Urothelium cell line (cell line): ENCODE data around the gene RCAN1.
A peak's percentile ranks its signal among the peaks of the same experiment; 100 is the strongest.
"Not testable (repeated sequence)": the region's sequence is repeated elsewhere in the genome, so short reads cannot be mapped to it uniquely, and the experiment has no call there.

Experiments used
- DNase-seq: peaks from one replicate; pipeline ENCODE4 v3.0.0; 2011; ENCODE audit warnings: low spot score, mixed read lengths
- FAIRE-seq: peaks from 2 replicates; lab custom pipeline; 2011; peaks lifted over from hg19 to GRCh38; lab: Jason Lieb, UNC

RCAN1 gene

DNA sequence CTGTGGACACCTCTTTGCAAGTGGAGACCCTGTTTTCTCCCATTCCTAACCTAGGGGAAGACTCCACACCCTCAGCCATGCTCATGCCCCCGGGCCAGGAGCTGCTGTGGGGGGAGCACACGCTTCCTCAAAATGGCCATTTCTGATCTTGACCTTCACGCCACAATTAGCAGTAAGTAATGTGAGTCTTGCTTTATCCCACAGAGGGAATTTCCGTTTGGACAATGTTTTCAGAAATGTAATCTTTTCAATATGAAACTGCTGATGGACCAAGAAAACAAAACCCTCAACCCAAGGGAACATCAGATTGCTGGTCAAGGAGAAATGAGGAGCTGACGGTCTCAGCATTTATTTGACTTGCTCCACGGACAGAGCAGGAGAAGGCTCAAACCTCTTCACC, 94.6 kb downstream of the RCAN1 start:
- FAIRE-seq (no peak), DNase-seq (no peak)

DNA sequence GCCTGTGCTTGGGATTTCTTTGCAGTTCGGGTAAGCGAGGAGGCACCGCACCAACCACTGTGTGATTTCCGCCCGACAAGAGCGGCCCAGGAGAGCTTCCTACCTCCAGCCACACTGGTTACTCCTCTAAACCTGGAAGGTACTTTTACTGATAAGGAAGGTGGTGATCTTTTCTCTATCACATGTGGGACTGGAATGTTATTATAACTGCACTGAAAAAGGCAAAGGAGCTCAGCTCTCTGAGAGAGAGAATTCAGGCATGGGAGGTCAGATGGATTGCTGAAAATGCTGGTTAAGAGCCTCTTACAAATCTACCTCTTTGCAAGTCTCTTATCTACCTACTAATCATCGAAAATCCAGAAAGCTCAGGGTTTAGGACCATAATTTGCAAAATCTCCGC, 95.2 kb downstream of the RCAN1 start:
- DNase-seq = no peak
- FAIRE-seq = no peak

- DNase-seq (no peak), FAIRE-seq (no peak)
Measured at GRCh38 chr21:34519016-34519415, 95.9 kb downstream of the RCAN1 start.

DNA sequence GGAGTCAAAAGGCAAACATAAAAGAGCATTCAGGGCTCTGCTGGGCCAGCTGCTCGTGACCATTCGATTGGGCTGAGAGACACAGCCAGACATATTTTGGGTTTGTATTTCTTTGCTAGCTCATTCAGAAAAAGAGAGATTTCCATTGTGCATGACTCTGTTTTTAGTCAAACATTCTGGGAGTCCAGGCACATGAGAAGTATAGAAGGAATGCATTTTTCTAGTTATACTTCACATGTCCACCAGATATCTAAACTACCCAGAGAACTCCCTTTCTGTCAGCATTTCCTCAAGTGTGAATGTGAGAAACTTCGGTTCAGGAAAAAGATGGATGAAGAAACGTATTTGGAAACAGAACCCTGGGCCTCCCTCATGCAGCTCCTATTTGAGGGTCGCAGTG, 96.6 kb downstream of the RCAN1 start:
- FAIRE-seq (no peak), DNase-seq (no peak)

- FAIRE-seq (no peak), DNase-seq (no peak)
Measured at GRCh38 chr21:34517491-34518245, 97.2 kb downstream of the RCAN1 start.

GRCh38 chr21:34517039-34517438, 97.9 kb downstream of the RCAN1 start:
- no peak for FAIRE-seq
- no peak for DNase-seq

GRCh38 chr21:34514576-34515115, 100.3 kb downstream of the RCAN1 start:
- DNase-seq (no peak), FAIRE-seq (no peak)

GRCh38 chr21:34513129-34513675, 101.7 kb downstream of the RCAN1 start:
- no peak for DNase-seq
- no peak for FAIRE-seq

- DNase-seq = no peak
- FAIRE-seq = no peak
Measured at GRCh38 chr21:34511787-34512455, 103.0 kb downstream of the RCAN1 start, which contains the start of gene KCNE1. TSS of gene KCNE1 (minus strand) at chr21:34512210. CDS start at chr21:34449634, 62,576 bp downstream.

- FAIRE-seq (no peak), DNase-seq (no peak)
Measured at GRCh38 chr21:34511181-34511580, 103.7 kb downstream of the RCAN1 start.

DNA sequence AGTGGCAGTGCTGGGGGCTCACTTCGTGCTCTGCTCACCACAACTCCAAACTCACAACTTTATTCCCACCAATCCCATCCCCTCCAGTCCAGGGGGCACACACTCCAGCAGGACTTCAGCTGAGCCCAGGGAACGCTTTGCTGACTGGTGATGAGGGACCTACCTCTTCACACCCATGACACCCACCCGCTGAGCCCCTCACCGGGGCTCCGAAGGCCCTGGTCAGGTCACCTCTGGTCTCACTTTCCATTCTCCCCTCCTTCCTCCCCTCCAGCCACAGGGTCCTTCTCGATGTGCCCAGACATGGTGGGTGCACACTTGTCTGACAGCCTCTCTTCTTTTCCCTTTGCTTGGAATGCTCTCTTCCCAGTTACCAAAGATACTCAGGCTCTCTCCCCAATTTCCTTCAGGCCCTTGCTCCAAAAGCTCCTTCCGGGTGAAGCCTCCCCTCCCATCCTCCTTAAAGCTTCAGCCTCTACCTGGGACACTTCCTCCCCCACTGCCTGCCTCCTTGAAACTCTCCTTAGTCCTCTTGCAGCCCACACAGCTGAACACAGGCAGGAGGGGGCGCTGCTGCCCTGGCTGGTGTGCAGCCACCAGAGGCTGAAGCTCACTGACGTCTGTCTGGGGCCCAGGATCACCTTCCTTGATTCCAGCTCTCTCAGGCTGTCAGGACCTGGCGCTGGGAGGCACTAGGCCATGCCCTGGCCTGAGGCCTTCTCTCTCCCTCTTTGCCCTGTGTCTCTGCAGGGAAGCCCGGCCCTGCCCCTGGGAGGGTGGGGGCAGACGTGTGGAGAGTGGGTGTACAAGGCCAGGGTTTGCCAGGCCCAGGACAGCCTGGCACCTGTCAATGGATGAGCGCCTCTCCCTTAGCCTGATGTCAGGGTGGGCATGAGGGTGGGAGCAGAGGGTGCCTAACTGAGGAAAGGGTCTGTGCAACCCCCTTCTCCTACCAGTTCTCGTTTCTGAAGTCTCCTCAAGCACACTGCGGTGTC, 104.5 kb downstream of the RCAN1 start:
- no peak for FAIRE-seq

DNA sequence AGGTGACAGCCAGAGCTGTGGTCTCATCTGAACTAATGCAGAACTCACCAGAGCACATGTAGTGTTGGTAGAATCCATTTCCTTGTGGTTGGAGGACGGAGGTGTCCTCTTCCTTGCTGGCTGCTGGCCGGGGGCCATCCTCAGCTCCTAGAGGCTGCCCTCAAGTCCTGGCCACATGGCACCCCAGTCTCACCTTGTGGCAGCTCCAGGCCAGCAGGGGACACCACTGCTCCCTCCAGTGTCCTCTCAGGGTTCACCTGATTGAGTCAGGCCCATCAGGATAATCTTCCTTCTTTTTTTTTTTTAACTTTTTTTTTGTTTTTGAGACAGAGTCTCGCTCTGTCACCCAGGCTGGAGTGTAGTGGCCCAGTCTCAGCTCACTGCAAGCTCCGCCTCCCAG, 105.8 kb downstream of the RCAN1 start:
- FAIRE-seq (no peak), DNase-seq (no peak)

More for the DNA sequence above, 104.5 kb downstream of the RCAN1 start:
- DNase-seq = peak; percentile 23

DNA sequence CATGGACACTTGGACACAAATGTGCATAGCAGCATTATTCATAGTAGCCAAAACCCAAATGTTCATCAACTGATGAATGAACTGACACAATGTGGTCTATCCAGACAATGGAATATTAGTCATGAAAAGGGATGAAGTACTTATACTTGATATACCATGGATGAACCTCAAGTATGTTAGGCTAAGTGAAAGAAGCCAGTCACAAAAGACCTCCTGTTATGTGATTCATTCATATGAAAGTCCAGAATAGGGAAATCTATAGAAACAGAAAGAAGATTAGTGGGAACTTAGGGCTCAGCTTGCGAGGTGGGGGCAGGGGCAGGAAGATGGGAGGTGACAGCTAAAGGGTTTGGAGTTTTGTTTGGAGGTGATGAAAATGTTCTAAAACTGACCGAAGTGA, 110.3 kb downstream of the RCAN1 start:
- DNase-seq = no peak
- no peak for FAIRE-seq

DNA sequence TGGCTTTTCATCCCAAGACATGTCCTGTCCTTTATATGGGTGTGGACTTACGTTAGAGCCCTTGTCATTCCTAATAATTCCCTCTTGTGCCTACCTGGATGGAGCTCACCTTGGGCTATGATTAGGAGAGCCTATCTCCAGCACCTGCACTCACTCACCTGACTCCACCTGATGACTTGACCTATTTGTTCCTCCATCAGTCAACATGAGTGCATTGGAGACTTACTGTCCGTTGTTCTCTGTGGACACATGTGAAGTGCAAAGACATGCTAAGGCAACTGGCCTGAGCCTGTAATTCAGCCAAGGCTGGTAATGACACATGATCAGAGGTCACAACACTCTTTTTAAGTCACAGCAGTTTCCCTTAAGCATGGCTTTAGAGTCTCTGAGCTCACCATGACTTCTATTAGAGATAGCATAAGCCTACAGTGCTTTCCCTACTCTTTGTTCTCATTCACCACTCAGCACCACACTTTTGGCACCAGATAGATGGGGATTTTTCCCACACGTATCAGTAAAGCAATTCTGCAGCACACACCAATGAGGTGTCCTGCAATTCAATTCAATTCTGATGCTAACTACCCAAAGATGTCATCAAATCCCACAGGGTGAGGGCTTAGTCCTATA, 112.3 kb downstream of the RCAN1 start:
- DNase-seq (no peak), FAIRE-seq (no peak)

DNA sequence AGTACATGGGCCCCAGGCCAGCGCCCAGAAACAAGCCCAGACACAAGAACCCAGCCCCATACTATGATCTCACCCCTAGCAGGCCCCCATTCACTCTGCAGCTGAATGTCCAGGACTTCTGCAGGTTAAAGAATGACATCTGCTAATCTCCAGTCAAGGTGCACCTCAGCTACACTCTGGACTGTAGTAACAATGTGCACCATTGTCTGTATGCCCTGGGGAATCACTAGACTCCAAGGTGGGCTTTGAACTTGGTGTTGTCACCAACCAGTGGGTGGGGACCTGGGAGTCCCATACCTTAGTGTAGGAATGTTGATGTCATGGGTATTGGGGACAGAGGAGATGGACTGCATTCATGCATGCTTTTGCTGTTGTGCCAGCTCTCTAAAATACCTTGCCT, 113.2 kb downstream of the RCAN1 start:
- no peak for DNase-seq
- no peak for FAIRE-seq

- FAIRE-seq (no peak), DNase-seq (no peak)
Measured at GRCh38 chr21:34500191-34500590, 114.7 kb downstream of the RCAN1 start.

GRCh38 chr21:34499116-34499515, 115.8 kb downstream of the RCAN1 start:
- no peak for DNase-seq
- FAIRE-seq = no peak

DNA sequence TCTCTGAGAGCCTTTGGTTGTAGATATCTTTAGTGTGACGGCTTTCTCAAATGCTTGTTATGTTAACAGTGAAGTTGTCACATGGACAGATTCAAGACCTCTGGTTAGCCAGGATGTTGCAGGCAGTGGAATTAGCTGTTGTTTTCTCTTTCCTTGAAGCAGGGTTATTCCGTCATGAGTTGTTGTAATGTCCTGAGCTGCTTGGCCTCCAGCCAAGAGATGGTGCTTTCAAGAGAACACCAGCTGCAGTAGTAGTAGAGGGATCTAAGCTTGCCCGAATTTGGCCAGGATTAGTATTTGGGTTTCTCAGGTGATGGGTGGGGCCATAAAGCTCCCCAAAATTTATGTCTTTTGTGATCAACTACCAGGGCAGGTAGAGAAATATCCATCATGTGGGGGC, 116.3 kb downstream of the RCAN1 start:
- DNase-seq = no peak
- no peak for FAIRE-seq

DNA sequence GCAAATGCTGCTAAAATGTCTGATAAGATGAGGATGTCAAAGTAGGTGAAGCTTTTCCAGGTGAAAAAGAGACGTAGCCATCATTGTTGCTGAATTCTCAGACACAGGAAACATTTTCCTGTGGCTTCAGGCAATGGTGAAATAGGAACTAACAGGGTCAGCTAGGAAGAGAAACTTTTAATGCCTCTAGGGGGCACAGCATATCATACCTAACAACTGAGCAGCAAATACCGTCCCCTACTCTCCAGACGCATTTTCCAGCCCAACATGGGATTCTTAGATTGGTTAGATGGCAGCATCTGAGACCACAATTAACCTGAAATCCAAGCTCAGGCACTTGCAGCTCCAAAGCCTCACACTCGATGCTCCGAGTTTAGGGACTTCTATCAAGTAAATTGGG, 131.1 kb downstream of the RCAN1 start:
- not testable (repeated sequence) for DNase-seq, FAIRE-seq

- not testable (repeated sequence) for FAIRE-seq, DNase-seq
Measured at GRCh38 chr21:34483435-34483834, 131.5 kb downstream of the RCAN1 start.
